PC-9 (cell line): Measurements from ENCODE around the gene HOXC6. TPM values are rescaled to one million over a fixed set of nuclear protein-coding genes. Genes with fewer than 3 reads are reported as not detected.
A peak's percentile ranks its signal among the peaks of the same experiment; 100 is the strongest.

Experiments
- BruUV-seq: library from RNA; stranded (reverse); fragments of 400-500 nt; replicated peaks from 2 replicates; lab custom pipeline; 2021; lab: Mats Ljungman, UMichigan
- CTCF ChIA-PET: fragments of 300-600 bp; sonication (Branson Sonifier 250); formaldehyde crosslinking; loops from one replicate; lab custom pipeline; 2022; ENCODE audit warnings: antibody characterized with exemption; lab: Charles Lee
- POLR2A ChIA-PET: fragments of 300-600 bp; sonication (Branson Sonifier 250); formaldehyde crosslinking; loops from one replicate; lab custom pipeline; 2022; ENCODE audit warnings: antibody characterized with exemption; ENCODE audit not compliant: unreplicated experiment; lab: Charles Lee
- DNase-seq, 2 experiments: peaks; one replicate each; pipeline versions ENCODE4 v3.0.0 to v3.0.0-alpha.2; 2015 to 2022; ENCODE audit warnings: mixed read lengths in 1 of 2
- H2AFZ ChIP-seq: fragments of 200-600 bp; sonication (generic); 2 replicates; pipeline ENCODE4 v1.8.1; 2017; ENCODE audit warnings: antibody characterized with exemption
- H3F3A ChIP-seq: fragments of 200-600 bp; sonication (generic); 2 replicates; pipeline ENCODE4 v1.8.1; 2017; ENCODE audit warnings: antibody characterized with exemption, mild to moderate bottlenecking, low read depth; ENCODE audit not compliant: insufficient read depth
- H3K27ac ChIP-seq: fragments of 200-600 bp; sonication (generic); 2 replicates; pipeline ENCODE4 v1.6.1; 2016; ENCODE audit warnings: mixed run types
- H3K27me3 ChIP-seq: fragments of 200-600 bp; sonication (generic); 2 replicates; pipeline ENCODE4 v1.6.1; 2016; ENCODE audit warnings: low read depth, mixed run types; ENCODE audit not compliant: insufficient read depth
- H3K36me3 ChIP-seq: fragments of 200-600 bp; sonication (generic); 2 replicates; pipeline ENCODE4 v1.6.1; 2016; ENCODE audit warnings: low read depth, mixed run types
- H3K4me1 ChIP-seq: fragments of 200-600 bp; sonication (generic); replicated peaks from 2 replicates; pipeline ENCODE4 v1.6.1; 2016; ENCODE audit warnings: mixed run types; ENCODE audit not compliant: insufficient read depth
- H3K4me2 ChIP-seq: fragments of 200-600 bp; sonication (generic); 2 replicates; pipeline ENCODE4 v1.6.1; 2017; ENCODE audit warnings: mixed run types
- H3K4me3 ChIP-seq: fragments of 200-600 bp; sonication (generic); 2 replicates; pipeline ENCODE4 v1.6.1; 2016; ENCODE audit warnings: mixed run types
- H3K79me2 ChIP-seq: fragments of 200-600 bp; sonication (generic); 2 replicates; pipeline ENCODE4 v1.6.1; 2017; ENCODE audit warnings: low read depth, mixed run types
- H3K9me2 ChIP-seq: fragments of 200-600 bp; sonication (generic); 2 replicates; pipeline ENCODE4 v1.8.1; 2017; ENCODE audit warnings: mild to moderate bottlenecking; ENCODE audit not compliant: insufficient read depth
- H3K9me3 ChIP-seq: fragments of 200-600 bp; sonication (generic); 2 replicates; pipeline ENCODE4 v1.8.1; 2016; ENCODE audit warnings: low read depth; ENCODE audit not compliant: insufficient read depth
- H4K20me1 ChIP-seq: fragments of 200-600 bp; sonication (generic); 2 replicates; pipeline ENCODE4 v1.8.1; 2017; ENCODE audit not compliant: insufficient read depth
- EZH2 ChIP-seq: fragments of 200-600 bp; sonication (generic); IDR thresholded peaks from 2 replicates; pipeline ENCODE4 v1.8.0; 2017; ENCODE audit warnings: antibody characterized with exemption, low read depth
- intact Hi-C: fragments of 100-400 bp; cut with micrococcal nuclease; formaldehyde crosslinking; loops from one replicate; pipeline ENCODE4 v1.10.0; 2022; ENCODE audit not compliant: unreplicated experiment
- total RNA-seq: library from RNA; stranded (reverse); gene quantifications from 2 replicates; pipeline ENCODE4 v1.2.3, GENCODE V29; 2021
- TF ChIP-seq, protein P1 (sequence below): fragments of 200-600 bp; sonication (generic); conservative IDR thresholded peaks from 2 replicates; pipeline ENCODE4 v1.6.1; 2017; ENCODE audit warnings: mixed run types, antibody characterized with exemption, mild to moderate bottlenecking, moderate library complexity

The HOXC6 gene
- total RNA-seq, 1 experiment from 2014 or later: 4.1 TPM

- Histone ChIP-seq H3K4me2 (no peak overlapping the region), H3K9me2 (no peaks in the 10 kb centered on the region), H4K20me1 (no peaks in the 10 kb centered on the region), H3K9me3 (no peaks in the 10 kb centered on the region), H3K27ac (no peak overlapping the region), H2AFZ (no peak overlapping the region), H3K79me2 (no peaks in the 10 kb centered on the region), H3F3A (0 out of 2 replicates have a peak, but pooled peaks cover 6% of the 10 kb centered on the region), H3K4me1 (peaks cover 4% of the 10 kb centered on the region; the same call in 1 of the 2 replicates), H3K4me3 (no peak overlapping the region), H3K36me3 (no peaks in the 10 kb centered on the region), H3K27me3 (no peaks in the 10 kb centered on the region)
- intact Hi-C loops: no loop called here
- POLR2A ChIA-PET: no interaction called here
- BruUV-seq: no TSS peak
- DNase-seq: no peak
- CTCF ChIA-PET: no interaction called here
- TF ChIP-seq EZH2: no peak
- TF ChIP-seq, protein P1, sequence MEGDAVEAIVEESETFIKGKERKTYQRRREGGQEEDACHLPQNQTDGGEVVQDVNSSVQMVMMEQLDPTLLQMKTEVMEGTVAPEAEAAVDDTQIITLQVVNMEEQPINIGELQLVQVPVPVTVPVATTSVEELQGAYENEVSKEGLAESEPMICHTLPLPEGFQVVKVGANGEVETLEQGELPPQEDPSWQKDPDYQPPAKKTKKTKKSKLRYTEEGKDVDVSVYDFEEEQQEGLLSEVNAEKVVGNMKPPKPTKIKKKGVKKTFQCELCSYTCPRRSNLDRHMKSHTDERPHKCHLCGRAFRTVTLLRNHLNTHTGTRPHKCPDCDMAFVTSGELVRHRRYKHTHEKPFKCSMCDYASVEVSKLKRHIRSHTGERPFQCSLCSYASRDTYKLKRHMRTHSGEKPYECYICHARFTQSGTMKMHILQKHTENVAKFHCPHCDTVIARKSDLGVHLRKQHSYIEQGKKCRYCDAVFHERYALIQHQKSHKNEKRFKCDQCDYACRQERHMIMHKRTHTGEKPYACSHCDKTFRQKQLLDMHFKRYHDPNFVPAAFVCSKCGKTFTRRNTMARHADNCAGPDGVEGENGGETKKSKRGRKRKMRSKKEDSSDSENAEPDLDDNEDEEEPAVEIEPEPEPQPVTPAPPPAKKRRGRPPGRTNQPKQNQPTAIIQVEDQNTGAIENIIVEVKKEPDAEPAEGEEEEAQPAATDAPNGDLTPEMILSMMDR: no peak
These were observed 45.3 kb upstream of the HOXC6 start for GRCh38 chr12:53982648-53983567.

DNA sequence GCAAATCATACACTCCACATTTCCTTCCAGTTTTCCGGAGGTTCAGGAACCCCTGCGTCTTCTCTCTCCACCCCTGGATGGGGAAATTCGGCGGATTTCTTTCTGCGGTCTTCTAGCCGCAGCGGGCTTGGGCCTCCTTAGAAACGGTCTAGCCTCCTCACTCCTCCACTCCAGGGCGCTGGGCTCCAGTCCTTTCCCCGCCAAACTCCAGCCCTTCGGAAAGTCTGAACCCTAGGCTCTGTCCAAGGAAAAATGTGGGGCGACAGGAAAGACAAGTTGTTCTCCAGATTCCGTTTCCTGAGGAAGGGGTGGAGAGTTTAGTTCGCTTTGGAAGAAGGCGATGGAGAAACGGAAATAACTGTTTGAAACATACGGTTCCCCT is 44.7 kb upstream of the HOXC6 start:
- BruUV-seq: no TSS peak
- no peak for DNase-seq
- ChIA-PET POLR2A (no interaction called here), CTCF (no interaction called here)
- no peak overlapping the region for H3K27ac ChIP-seq
- H3K36me3 ChIP-seq: no peaks in the 10 kb centered on the region
- H3K27me3 ChIP-seq: no peaks in the 10 kb centered on the region
- no peak overlapping the region for H3K4me2 ChIP-seq
- intact Hi-C loops: no loop called here
- H3F3A ChIP-seq: peaks cover 6% of the 10 kb centered on the region; the same call in 1 of the 2 replicates
- H3K9me2 ChIP-seq: no peaks in the 10 kb centered on the region
- H3K9me3 ChIP-seq: no peaks in the 10 kb centered on the region
- no peaks in the 10 kb centered on the region for H3K79me2 ChIP-seq
- peaks cover 9% of the 10 kb centered on the region; the same call in 1 of the 2 replicates for H3K4me1 ChIP-seq
- TF ChIP-seq, protein P1: no peak
- no peak for TF ChIP-seq EZH2
- no peak overlapping the region for H3K4me3 ChIP-seq
- H2AFZ ChIP-seq: no peak overlapping the region
- H4K20me1 ChIP-seq: no peaks in the 10 kb centered on the region

DNA sequence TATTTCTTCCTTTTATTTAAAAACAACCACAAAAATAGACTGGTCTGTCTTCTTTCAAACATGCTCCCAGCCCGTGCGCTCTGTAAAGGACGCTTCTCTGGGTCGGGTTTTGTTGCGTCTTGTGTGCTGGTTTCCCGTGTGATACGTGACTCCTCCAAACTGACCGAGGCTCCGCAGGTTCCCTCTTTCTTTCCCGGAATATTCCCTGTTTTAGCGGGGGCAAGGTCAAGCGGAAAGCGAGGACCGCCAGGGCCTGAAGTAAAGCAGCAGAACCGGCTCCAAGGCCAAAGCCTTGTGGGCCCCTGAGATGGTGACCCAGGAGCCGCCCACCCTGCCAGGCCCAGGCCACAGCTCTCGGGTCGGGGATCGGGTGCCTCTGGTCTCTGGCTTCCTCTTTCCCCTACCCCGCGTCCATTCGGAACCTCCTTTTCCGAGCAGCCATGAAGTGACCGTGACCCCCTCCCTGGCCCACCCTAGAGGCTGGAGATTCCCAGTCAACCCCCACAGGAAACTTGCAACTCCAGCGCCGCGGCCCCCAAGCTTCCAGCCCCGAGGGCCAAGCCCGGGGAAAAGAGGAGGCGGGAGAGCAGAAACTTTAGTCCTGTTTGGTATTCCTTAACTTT is 44.2 kb upstream of the HOXC6 start:
- Histone ChIP-seq H3K9me3 (no peaks in the 10 kb centered on the region), H3K27me3 (no peaks in the 10 kb centered on the region), H3K36me3 (no peaks in the 10 kb centered on the region), H3K4me1 (peaks cover 14% of the 10 kb centered on the region), H4K20me1 (no peaks in the 10 kb centered on the region), H3K79me2 (no peaks in the 10 kb centered on the region), H3F3A (peaks cover 9% of the 10 kb centered on the region; the same call in 1 of the 2 replicates), H3K4me2 (peak overlapping the region; percentile 44; the same call in 1 of the 2 replicates), H3K9me2 (no peaks in the 10 kb centered on the region), H3K27ac (no peak overlapping the region), H2AFZ (no peak overlapping the region), H3K4me3 (no peak overlapping the region)
- CTCF ChIA-PET: interaction anchor here (0.7 kb wide), 2 partner anchors 132 to 215 kb away, joined by 3 to 4 read pairs; no protein-coding TSS in a partner anchor
- intact Hi-C loops: no loop called here
- TF ChIP-seq EZH2: no peak
- TF ChIP-seq, protein P1: no peak
- POLR2A ChIA-PET: no interaction called here
- BruUV-seq: no TSS peak
- DNase-seq: no peak
